K562 (cell line): ENCODE measurements around the gene TXNL1. TPM values are rescaled to one million over a fixed set of nuclear protein-coding genes. Genes with fewer than 3 reads are reported as not detected.

Experiments used
- ARID3A ChIP-seq: IDR thresholded peaks from 2 replicates; pipeline ENCODE4 v1.6.1; 2012; ENCODE audit warnings: low read depth, low read length, improper control_type of control experiment, borderline replicate concordance
- E2F8 ChIP-seq: fragments of 450-650 bp; IDR thresholded peaks from 2 replicates; pipeline ENCODE4 v1.7.1; 2018; ENCODE audit warnings: mild to moderate bottlenecking, low read depth; ENCODE audit not compliant: partially characterized antibody
- FOXP1 ChIP-seq: sonication (generic); formaldehyde crosslinking; IDR thresholded peaks from 2 replicates; pipeline ENCODE4 v1.8.0; 2022; ENCODE audit warnings: mild to moderate bottlenecking, missing genetic modification reagents
- ILK ChIP-seq: fragments of 450-650 bp; IDR thresholded peaks from 2 replicates; pipeline ENCODE4 v1.6.1; 2016; ENCODE audit warnings: missing genetic modification characterization, low read depth, mild to moderate bottlenecking, missing compliant biosample characterization, moderate library complexity, borderline replicate concordance
- MYC ChIP-seq, 2 experiments: fragments of 250-450 bp in 1 of 2; sonication (Bioruptor Pico) in 1 of 2; IDR thresholded peaks; 2 replicates each; pipeline versions ENCODE4 v1.5.1 to v1.6.1; 2012 to 2021; ENCODE audit warnings: low read depth in 2 of 2, borderline replicate concordance in 1 of 2, improper control_type of control experiment in 1 of 2, low read length in 1 of 2, mild to moderate bottlenecking in 1 of 2, moderate library complexity in 1 of 2
- PHB ChIP-seq: fragments of 250-450 bp; sonication (Bioruptor Pico); IDR thresholded peaks from 2 replicates; pipeline ENCODE4 v1.5.0; 2021
- POLR2B ChIP-seq: fragments of 450-650 bp; IDR thresholded peaks from 2 replicates; pipeline ENCODE4 v1.6.1; 2018; ENCODE audit warnings: low read depth; ENCODE audit not compliant: partially characterized antibody
- RBBP5 ChIP-seq: fragments of 200-600 bp; sonication (generic); IDR thresholded peaks from 2 replicates; pipeline ENCODE4 v1.6.1; 2012; ENCODE audit warnings: borderline replicate concordance, mild to moderate bottlenecking, low read length, control low read depth, inconsistent platforms; ENCODE audit not compliant: insufficient read depth, poor library complexity, severe bottlenecking
- RERE ChIP-seq: sonication (generic); formaldehyde crosslinking; IDR thresholded peaks from 2 replicates; pipeline ENCODE4 v1.8.0; 2023; ENCODE audit warnings: missing genetic modification reagents, mild to moderate bottlenecking, borderline replicate concordance
- SMAD1 ChIP-seq: fragments of 150-350 bp; IDR thresholded peaks from 2 replicates; pipeline ENCODE4 v1.6.1; 2014; ENCODE audit warnings: low read length, low read depth; ENCODE audit not compliant: partially characterized antibody
- ZNF184 ChIP-seq: sonication (generic); formaldehyde crosslinking; IDR thresholded peaks from 2 replicates; pipeline ENCODE4 v1.5.0; 2020; ENCODE audit warnings: missing genetic modification reagents
- polyA plus RNA-seq, 8 experiments: library from polyadenylated mRNA; depleted of rRNA in 4 of 8; stranded (reverse) in 5 of 8; unstranded in 3 of 8; fragments of >200 nt; fragmentation: Nextera tagmentation in 2 of 8; fragmentation: Illumina TruSeq in 1 of 8; extraction: Ambion mirVana in 2 of 8; extraction: Trizol in 1 of 8; gene quantifications; 2 replicates each; pipeline versions ENCODE4 v1.2.1 to v1.2.3, GENCODE V29; 2011 to 2014; ENCODE audit warnings: inconsistent platforms in 1 of 8, missing spikeins in 1 of 8
- total RNA-seq, 7 experiments: library from RNA; depleted of rRNA in 6 of 7; stranded (reverse); fragments of >200 nt in 6 of 7; fragmentation: Illumina TruSeq in 2 of 7; extraction: Trizol in 2 of 7; gene quantifications; 2 replicates each; pipeline versions ENCODE4 v1.2.1 to v1.2.3, GENCODE V29; 2011 to 2021; ENCODE audit warnings: low replicate concordance in 1 of 7
- TF ChIP-seq, protein P1 (sequence below): fragments of 450-650 bp; IDR thresholded peaks from 2 replicates; pipeline ENCODE4 v1.6.1; 2016; ENCODE audit warnings: mild to moderate bottlenecking

Gene TXNL1
- total and polyA plus RNA-seq, 9 of the 15 experiments (the other 6 are each of a cell fraction or from before 2014, with no cell fraction given): 45.4 to 103 (median 65.7) TPM

DNA sequence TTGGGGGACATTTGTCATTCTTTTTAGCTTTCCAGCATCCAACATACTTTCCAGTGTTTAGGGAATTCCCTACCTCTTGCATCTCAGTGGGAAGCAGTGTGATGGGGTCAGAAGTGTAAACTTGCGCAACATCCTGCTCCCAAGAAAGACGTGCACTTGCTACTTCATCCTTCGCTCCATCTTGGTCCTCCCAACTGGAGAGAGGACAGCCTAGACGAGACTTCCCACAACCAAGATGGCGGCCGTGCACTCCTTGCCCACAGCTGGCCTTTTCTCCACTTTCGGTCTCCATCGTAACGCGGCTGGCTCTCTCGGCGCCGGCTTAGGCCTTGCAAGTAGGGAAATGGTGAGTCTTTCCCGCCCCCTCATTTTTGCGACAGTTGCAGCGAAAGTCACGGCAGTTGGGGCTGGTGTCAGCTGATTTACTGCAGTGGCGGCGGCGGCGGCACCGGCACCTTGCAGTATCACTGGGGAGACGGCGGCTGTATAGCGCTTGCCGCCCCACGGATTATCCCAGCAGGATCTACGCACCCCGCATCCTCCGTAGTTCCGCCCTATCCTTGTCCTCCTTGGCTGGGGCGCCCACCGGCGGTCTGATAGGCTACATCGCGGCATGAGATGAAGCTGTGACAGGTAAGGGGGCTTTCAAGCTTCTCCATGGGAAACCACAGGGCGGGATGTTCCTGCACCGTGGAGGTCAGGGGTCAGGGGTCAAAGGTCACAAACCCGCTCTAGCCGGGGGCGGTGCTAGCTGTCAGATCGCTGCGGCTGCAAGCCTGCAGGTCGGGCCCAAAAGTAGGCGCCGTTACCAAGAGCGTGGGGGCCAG lies 12.8 kb upstream of the TXNL1 start, which contains the start of gene WDR7 (continued):
- TF ChIP-seq ARID3A (no peak), PHB (CRISPR knock-in tag) (no peak), RERE (CRISPR knock-in tag) (no peak), RBBP5 (peak; percentile 90), POLR2B (peak; percentile 50), E2F8 (peak; percentile 67), FOXP1 (CRISPR knock-in tag) (no peak), ILK (tag) (no peak), MYC (IDR thresholded peaks at IDR 0.05; ENCODE audit: low read depth, low read length) (0 out of 2 replicates have a peak, but pooled peaks have one; percentile 10), MYC (CRISPR knock-in tag; IDR thresholded peaks at IDR 0.05; ENCODE audit: borderline replicate concordance, low read depth) (no peak), SMAD1 (no peak), ZNF184 (CRISPR knock-in tag) (no peak)
- TF ChIP-seq, protein P1, sequence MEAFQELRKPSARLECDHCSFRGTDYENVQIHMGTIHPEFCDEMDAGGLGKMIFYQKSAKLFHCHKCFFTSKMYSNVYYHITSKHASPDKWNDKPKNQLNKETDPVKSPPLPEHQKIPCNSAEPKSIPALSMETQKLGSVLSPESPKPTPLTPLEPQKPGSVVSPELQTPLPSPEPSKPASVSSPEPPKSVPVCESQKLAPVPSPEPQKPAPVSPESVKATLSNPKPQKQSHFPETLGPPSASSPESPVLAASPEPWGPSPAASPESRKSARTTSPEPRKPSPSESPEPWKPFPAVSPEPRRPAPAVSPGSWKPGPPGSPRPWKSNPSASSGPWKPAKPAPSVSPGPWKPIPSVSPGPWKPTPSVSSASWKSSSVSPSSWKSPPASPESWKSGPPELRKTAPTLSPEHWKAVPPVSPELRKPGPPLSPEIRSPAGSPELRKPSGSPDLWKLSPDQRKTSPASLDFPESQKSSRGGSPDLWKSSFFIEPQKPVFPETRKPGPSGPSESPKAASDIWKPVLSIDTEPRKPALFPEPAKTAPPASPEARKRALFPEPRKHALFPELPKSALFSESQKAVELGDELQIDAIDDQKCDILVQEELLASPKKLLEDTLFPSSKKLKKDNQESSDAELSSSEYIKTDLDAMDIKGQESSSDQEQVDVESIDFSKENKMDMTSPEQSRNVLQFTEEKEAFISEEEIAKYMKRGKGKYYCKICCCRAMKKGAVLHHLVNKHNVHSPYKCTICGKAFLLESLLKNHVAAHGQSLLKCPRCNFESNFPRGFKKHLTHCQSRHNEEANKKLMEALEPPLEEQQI: no peak
